Left lung (tissue), 10 donors: ENCODE measurements around the gene MKNK1. TPM values are rescaled to one million over a fixed set of nuclear protein-coding genes. Genes with fewer than 3 reads are reported as not detected.

Source experiments
- ATAC-seq: fragments of 200-7000 bp; cut with Tn5 transposase; one replicate; pipeline ENCODE4 v1.9.1; 2020; ENCODE audit warnings: moderate library complexity
- DNase-seq, 4 donors: peaks; one replicate each; pipeline ENCODE4 v3.0.0-alpha.2; 2013 to 2020
- H3K27ac ChIP-seq, 2 donors: fragments of 200-600 bp; sonication (generic) in 1 of 2; one replicate each; pipeline versions ENCODE4 v1.5.0 to v1.8.0; 2020 to 2021
- H3K27me3 ChIP-seq, 2 donors: fragments of 200-600 bp; sonication (generic) in 1 of 2; one replicate each; pipeline versions ENCODE4 v1.5.0 to v1.8.0; 2020 to 2021
- H3K36me3 ChIP-seq, 2 donors: fragments of 200-600 bp; sonication (generic) in 1 of 2; one replicate each; pipeline versions ENCODE4 v1.5.0 to v1.8.0; 2020 to 2021
- H3K4me1 ChIP-seq, 2 donors: fragments of 200-600 bp; one replicate each; pipeline ENCODE4 v1.8.0; 2021
- H3K4me3 ChIP-seq, 2 donors: fragments of 200-600 bp; sonication (generic) in 1 of 2; one replicate each; pipeline versions ENCODE4 v1.5.0 to v1.8.0; 2020 to 2021; ENCODE audit warnings: mild to moderate bottlenecking in 1 of 2
- H3K9me3 ChIP-seq, 2 donors: fragments of 200-600 bp; sonication (generic) in 1 of 2; one replicate each; pipeline versions ENCODE4 v1.5.0 to v1.8.0; 2020 to 2021
- CTCF ChIP-seq, 2 donors: fragments of 200-600 bp; sonication (generic) in 1 of 2; IDR thresholded peaks; one replicate each; pipeline versions ENCODE4 v1.5.0 to v1.8.0; 2021; ENCODE audit warnings: antibody characterized with exemption in 2 of 2
- intact Hi-C, 2 donors: fragments of 100-400 bp; cut with DNase I; formaldehyde crosslinking; loops; one replicate each; pipeline versions ENCODE4 v1.11.2 to v1.14.2; 2022
- polyA plus RNA-seq, 6 donors: library from polyadenylated mRNA; unstranded; fragments of 120-200 nt; gene quantifications; one replicate each; pipeline ENCODE4 v1.2.1, GENCODE V29; 2013; ENCODE audit not compliant: insufficient read length in 6 of 6
- total RNA-seq, 2 donors: library from RNA; stranded (reverse); fragmentation: NEBNext Ultra II Directional; extraction: Animal tissue kit (Norgen Biotek cat#: 25700); gene quantifications; one replicate each; pipeline ENCODE4 v1.2.1, GENCODE V29; 2021
- donor health status: DM: no; HTN: yes; CAD: no.
- donor health status: DM: no; HTN: no; CAD: no.

MKNK1 gene
- total and polyA plus RNA-seq, 8 donors = 42.2 to 96.0 (median 51.4) TPM

DNA sequence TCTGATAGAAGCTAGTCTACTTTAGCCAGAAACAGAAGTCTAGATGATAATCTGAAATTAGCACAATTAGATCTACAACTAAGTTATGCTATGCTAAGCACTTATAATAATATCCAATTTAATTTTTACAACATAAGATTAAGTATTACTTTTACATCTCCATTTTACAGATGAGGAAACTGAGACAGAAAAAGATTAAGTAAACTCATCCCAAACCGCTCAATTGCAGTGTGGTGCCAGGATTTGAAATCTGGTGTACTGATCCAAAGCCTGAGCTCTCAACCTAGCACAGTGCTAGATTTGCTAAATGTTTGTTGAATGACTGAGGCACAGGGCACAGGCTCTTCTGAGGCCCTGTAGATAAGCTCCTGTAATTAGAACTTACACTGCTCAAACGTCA is 66.4 kb downstream of the MKNK1 start:
- no peaks in the 10 kb centered on the region for H3K36me3 ChIP-seq
- DNase-seq = no peak
- TF ChIP-seq CTCF (IDR thresholded peaks at IDR 0.05) = no peak
- H3K27ac ChIP-seq = no peak overlapping the region
- intact Hi-C loops = loop anchor here in 1 of 2 donors (10.0 kb wide), 1 partner anchor 187 kb away; no protein-coding TSS in a partner anchor
- peaks cover 0 to 7% of the 10 kb centered on the region in 2 donors for H3K4me1 ChIP-seq
- H3K9me3 ChIP-seq = no peaks in the 10 kb centered on the region
- ATAC-seq = no peak
- H3K4me3 ChIP-seq = no peak overlapping the region
- H3K27me3 ChIP-seq = peaks cover 0 to 75% of the 10 kb centered on the region in 2 donors

DNA sequence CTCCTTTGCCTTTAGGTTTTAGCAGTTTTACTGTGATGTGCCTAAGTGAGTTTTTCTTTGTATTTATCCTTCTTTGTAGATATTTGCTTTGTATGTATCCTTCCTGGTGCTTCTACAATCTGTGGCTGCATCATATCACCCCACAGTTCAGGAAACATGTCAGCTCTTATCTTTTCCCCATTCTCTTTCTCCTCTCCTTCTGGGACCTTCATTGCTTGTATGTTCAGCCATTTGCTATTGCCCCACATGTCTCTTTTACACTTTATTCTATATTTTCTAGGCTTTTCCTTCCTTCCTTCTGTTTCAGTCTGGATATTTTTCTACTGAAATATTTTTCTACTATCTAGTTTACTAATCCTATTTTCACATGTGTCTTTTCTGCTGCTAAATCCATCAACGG is 67.5 kb downstream of the MKNK1 start:
- no peak for TF ChIP-seq CTCF (IDR thresholded peaks at IDR 0.05)
- H3K4me1 ChIP-seq = peaks cover 0 to 7% of the 10 kb centered on the region in 2 donors
- no peaks in the 10 kb centered on the region for H3K36me3 ChIP-seq
- H3K9me3 ChIP-seq = no peaks in the 10 kb centered on the region
- intact Hi-C loops = loop anchor here in 1 of 2 donors (10.0 kb wide), 1 partner anchor 188 kb away; no protein-coding TSS in a partner anchor
- H3K27ac ChIP-seq = no peak overlapping the region
- peaks cover 0 to 75% of the 10 kb centered on the region in 2 donors for H3K27me3 ChIP-seq
- no peak overlapping the region for H3K4me3 ChIP-seq
- DNase-seq = no peak
- no peak for ATAC-seq

GRCh38 chr1:46535063-46535462 is 69.0 kb downstream of the MKNK1 start:
- ATAC-seq = peak; percentile 72
- intact Hi-C loops = loop anchor here in 1 of 2 donors (10.0 kb wide), 1 partner anchor 190 kb away; no protein-coding TSS in a partner anchor
- Histone ChIP-seq H3K9me3 (no peaks in the 10 kb centered on the region), H3K4me1 (peaks cover 0 to 7% of the 10 kb centered on the region in 2 donors), H3K36me3 (no peaks in the 10 kb centered on the region), H3K27me3 (peaks cover 0 to 83% of the 10 kb centered on the region in 2 donors), H3K4me3 (no peak overlapping the region), H3K27ac (no peak overlapping the region)
- TF ChIP-seq CTCF (IDR thresholded peaks at IDR 0.05) = no peak
- peak in 1 of 4 donors; percentile 61 for DNase-seq

- Histone ChIP-seq H3K27ac (no peak overlapping the region), H3K9me3 (no peaks in the 10 kb centered on the region), H3K4me1 (peaks cover 0 to 7% of the 10 kb centered on the region in 2 donors), H3K4me3 (peak overlapping the region in 1 of 2 donors; percentile 31), H3K36me3 (no peaks in the 10 kb centered on the region), H3K27me3 (peaks cover 0 to 98% of the 10 kb centered on the region in 2 donors)
- no peak for TF ChIP-seq CTCF (IDR thresholded peaks at IDR 0.05)
- DNase-seq (peak in 3 of 4 donors; percentile 34 to 83 (median 41)), ATAC-seq (peak; percentile 30)
- intact Hi-C loops = loop anchor here in 1 of 2 donors (10.0 kb wide), 1 partner anchor 191 kb away; no protein-coding TSS in a partner anchor
These were observed 70.7 kb downstream of the MKNK1 start for GRCh38 chr1:46533179-46533864.

DNA sequence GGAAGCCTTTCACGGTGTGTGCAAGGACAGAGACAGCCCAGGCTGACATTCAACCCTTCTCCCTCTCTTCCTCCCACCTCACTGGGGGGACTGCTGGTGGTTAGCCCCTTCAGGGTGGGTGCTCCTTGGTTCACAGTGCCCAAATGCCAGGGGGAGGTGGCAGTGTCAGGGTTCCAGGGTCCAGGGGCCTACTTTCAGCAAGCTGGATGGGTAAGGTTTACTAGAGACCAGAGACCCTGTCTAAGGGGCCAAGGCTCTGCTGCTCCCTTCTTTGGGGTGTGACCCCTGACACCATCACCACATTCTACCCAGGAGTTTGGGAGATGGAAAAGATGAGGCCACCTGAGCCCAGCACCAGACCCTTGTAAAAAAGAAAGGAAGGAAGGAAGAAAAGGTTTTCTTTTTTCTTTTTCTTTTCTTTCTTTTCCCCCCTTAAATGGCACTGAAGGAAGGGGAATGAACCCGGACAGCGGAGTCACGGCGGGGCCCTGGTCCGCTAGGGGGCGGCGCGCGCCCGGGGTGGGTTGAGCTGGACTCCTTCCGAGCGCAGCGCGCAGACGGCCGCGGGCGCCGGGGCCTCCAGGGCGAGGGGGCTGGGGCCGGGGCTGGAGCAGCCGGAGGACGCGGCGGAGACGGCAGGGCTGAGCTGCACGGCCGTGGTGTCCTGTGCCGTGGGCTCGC is 71.4 kb downstream of the MKNK1 start:
- TF ChIP-seq CTCF (IDR thresholded peaks at IDR 0.05) = peak; percentile 46 to 70
- intact Hi-C loops = loop anchor here in 1 of 2 donors (10.0 kb wide), 1 partner anchor 192 kb away; no protein-coding TSS in a partner anchor
- Histone ChIP-seq H3K9me3 (no peaks in the 10 kb centered on the region), H3K4me3 (peak overlapping the region in 1 of 2 donors; percentile 31), H3K4me1 (peaks cover 0 to 7% of the 10 kb centered on the region in 2 donors), H3K27ac (no peak overlapping the region), H3K27me3 (peaks cover 0 to 96% of the 10 kb centered on the region in 2 donors), H3K36me3 (no peaks in the 10 kb centered on the region)
- ATAC-seq (peak; percentile 75), DNase-seq (peak; percentile 46 to 95 (median 66))
